B cell (primary cell): ENCODE measurements around the gene IDI2. TPM values are rescaled to one million over a fixed set of nuclear protein-coding genes. Genes with fewer than 3 reads are reported as not detected.

ENCODE experiments used
- ATAC-seq: fragments of 200-7000 bp; cut with Tn5 transposase; one replicate; pipeline ENCODE4 v1.10.0; 2021; ENCODE audit warnings: low read depth, mild to moderate bottlenecking, moderate number of reproducible peaks, moderate library complexity
- CTCF ChIA-PET: fragments of 350-600 bp; sonication (Branson Sonifier 250); formaldehyde crosslinking; loops from one replicate; lab custom pipeline; 2021; ENCODE audit warnings: antibody characterized with exemption, inconsistent platforms; lab: Charles Lee
- POLR2A ChIA-PET: fragments of 350-600 bp; sonication (Branson Sonifier 250); formaldehyde crosslinking; loops from one replicate; lab custom pipeline; 2021; ENCODE audit warnings: antibody characterized with exemption; lab: Charles Lee
- DNase-seq: peaks from one replicate; pipeline ENCODE4 v3.0.0; 2013
- H2AFZ ChIP-seq: 2 replicates; pipeline ENCODE4 v1.6.1; 2012; ENCODE audit warnings: mild to moderate bottlenecking, low read depth, low read length; ENCODE audit not compliant: insufficient read depth, poor library complexity, severe bottlenecking
- H3K27ac ChIP-seq, 2 donors: 1 replicate in 1 of 2; 2 replicates in 1 of 2; pipeline ENCODE4 v1.5.1; 2012 to 2013; ENCODE audit warnings: low read length in 2 of 2, mild to moderate bottlenecking in 2 of 2, moderate library complexity in 1 of 2
- H3K27me3 ChIP-seq, 4 experiments: fragments of 200-600 bp in 1 of 4; sonication (generic) in 1 of 4; replicated peaks in 1 of 4; 1 replicate in 2 of 4; 2 replicates in 2 of 4; pipeline versions ENCODE4 v1.6.1 to v1.7.0; 2013 to 2016; ENCODE audit warnings: low read length in 3 of 4, mild to moderate bottlenecking in 2 of 4, mixed read lengths in 1 of 4, moderate library complexity in 1 of 4; ENCODE audit not compliant: insufficient read depth in 4 of 4, control insufficient read depth in 3 of 4; ENCODE audit errors: control extremely low read depth in 1 of 4
- H3K36me3 ChIP-seq, 2 experiments: replicated peaks in 1 of 2; 1 replicate in 1 of 2; 2 replicates in 1 of 2; pipeline versions ENCODE4 v1.6.1 to v1.7.1; 2013; ENCODE audit warnings: low read length in 1 of 2; ENCODE audit not compliant: insufficient read depth in 2 of 2, control insufficient read depth in 1 of 2; ENCODE audit errors: control extremely low read depth in 1 of 2, extremely low read depth in 1 of 2
- H3K4me1 ChIP-seq, 2 donors: fragments of 200-600 bp in 1 of 2; sonication (generic) in 1 of 2; 1 replicate in 1 of 2; 2 replicates in 1 of 2; pipeline versions ENCODE4 v1.5.1 to v1.6.1; 2013 to 2017; ENCODE audit warnings: low read length in 2 of 2; ENCODE audit not compliant: control insufficient read depth in 2 of 2, insufficient read depth in 2 of 2
- H3K4me2 ChIP-seq: replicated peaks from 2 replicates; pipeline ENCODE3; 2012; ENCODE audit warnings: mild to moderate bottlenecking, low read depth, low read length; ENCODE audit not compliant: poor library complexity, severe bottlenecking
- H3K4me3 ChIP-seq, 5 experiments: fragments of 200-600 bp in 1 of 5; sonication (generic) in 1 of 5; 1 replicate in 3 of 5; 2 replicates in 2 of 5; pipeline versions ENCODE4 v1.5.1 to v1.7.0; 2011 to 2016; ENCODE audit warnings: low read length in 4 of 5, mild to moderate bottlenecking in 4 of 5, low read depth in 2 of 5, control low read depth in 1 of 5, moderate library complexity in 1 of 5; ENCODE audit not compliant: insufficient read depth in 1 of 5; ENCODE audit errors: control extremely low read depth in 1 of 5, extremely low read depth in 1 of 5
- H3K79me2 ChIP-seq: fragments of 200-600 bp; sonication (generic); one replicate; pipeline ENCODE4 v1.6.0; 2016; ENCODE audit warnings: low read length; ENCODE audit not compliant: control insufficient read depth, insufficient read depth
- H3K9ac ChIP-seq: fragments of 200-600 bp; sonication (generic); 2 replicates; pipeline ENCODE4 v1.6.1; 2017; ENCODE audit warnings: mild to moderate bottlenecking, low read length, moderate library complexity
- H3K9me3 ChIP-seq, 3 donors: one replicate each; pipeline versions ENCODE4 v1.6.1 to v1.7.1; 2013; ENCODE audit warnings: low read length in 2 of 3; ENCODE audit not compliant: control insufficient read depth in 2 of 3, insufficient read depth in 1 of 3; ENCODE audit errors: control extremely low read depth in 1 of 3
- H4K20me1 ChIP-seq: 2 replicates; pipeline ENCODE4 v1.6.0; 2012; ENCODE audit warnings: mild to moderate bottlenecking, low read length; ENCODE audit not compliant: insufficient read depth, control insufficient read depth, poor library complexity, severe bottlenecking
- H3K27ac Mint-ChIP-seq: one replicate; pipeline ENCODE4 v1.8.0; 2021; ENCODE audit warnings: mixed read lengths
- H3K27me3 Mint-ChIP-seq: one replicate; pipeline ENCODE4 v1.8.0; 2021; ENCODE audit warnings: mixed read lengths
- H3K4me1 Mint-ChIP-seq: one replicate; pipeline ENCODE4 v1.8.0; 2021; ENCODE audit warnings: mixed read lengths
- H3K4me3 Mint-ChIP-seq: one replicate; pipeline ENCODE4 v1.8.0; 2021; ENCODE audit warnings: mixed read lengths
- H3K9me3 Mint-ChIP-seq: one replicate; pipeline ENCODE4 v1.8.0; 2022; ENCODE audit warnings: mixed read lengths; ENCODE audit not compliant: insufficient read depth
- CTCF ChIP-seq: fragments of 200-600 bp; IDR thresholded peaks from one replicate; pipeline ENCODE4 v1.8.0; 2022; ENCODE audit warnings: antibody characterized with exemption, mild to moderate bottlenecking
- EZH2 ChIP-seq: IDR thresholded peaks from 2 replicates; pipeline ENCODE4 v1.6.1; 2012; ENCODE audit warnings: borderline replicate concordance, low read depth, mild to moderate bottlenecking, moderate library complexity, low read length; ENCODE audit not compliant: insufficient read depth, poor library complexity, severe bottlenecking
- WGBS: methylation state at CpG from one replicate; pipeline ENCODE4 v1.1.5; 2013; ENCODE audit warnings: missing lambda C conversion rate; ENCODE audit not compliant: insufficient coverage; 5-methylcytosine and 5-hydroxymethylcytosine counted together
- intact Hi-C: fragments of 100-400 bp; cut with micrococcal nuclease; formaldehyde crosslinking; loops from one replicate; pipeline ENCODE4 v1.10.0; 2022
- polyA plus RNA-seq: library from polyadenylated mRNA; depleted of rRNA; stranded (reverse); fragments of >200 nt; gene quantifications from 2 replicates; pipeline ENCODE4 v1.2.3, GENCODE V29; 2012
- total RNA-seq, 2 donors: library from RNA; stranded (reverse); fragments of 120-200 nt in 1 of 2; gene quantifications; 1 replicate in 1 of 2; 2 replicates in 1 of 2; pipeline versions ENCODE4 v1.2.3 to v1.2.4, GENCODE V29; 2013 to 2022

IDI2 gene
- total and polyA plus RNA-seq, 2 donors (not counting 1 experiment from before 2014, with no cell fraction given) = not detected

GRCh38 chr10:1026578-1026977 is 919 bp upstream of the IDI2 start:
- DNase-seq (no peak), ATAC-seq (no peak)
- no peak overlapping the region for H3K4me2 ChIP-seq
- Mint-ChIP-seq H3K4me3 (no peak overlapping the region), H3K4me1 (no peaks in the 10 kb centered on the region), H3K27me3 (no peaks in the 10 kb centered on the region), H3K9me3 (no peaks in the 10 kb centered on the region), H3K27ac (no peak overlapping the region)
- no peaks in the 10 kb centered on the region for H3K9me3 ChIP-seq
- H3K9ac ChIP-seq = no peak overlapping the region
- ChIA-PET CTCF (no interaction called here), POLR2A (no interaction called here)
- H3K79me2 ChIP-seq = no peaks in the 10 kb centered on the region
- no peak overlapping the region for H2AFZ ChIP-seq
- no peaks in the 10 kb centered on the region for H3K4me1 ChIP-seq
- no peak overlapping the region for H3K27ac ChIP-seq
- no peaks in the 10 kb centered on the region for H3K27me3 ChIP-seq
- H3K36me3 ChIP-seq = no peaks in the 10 kb centered on the region
- H4K20me1 ChIP-seq = no peaks in the 10 kb centered on the region
- TF ChIP-seq EZH2 (no peak), CTCF (no peak)
- intact Hi-C loops = no loop called here
- no CpG with 5 or more reads among the region's 6 CpGs for WGBS
- no peak overlapping the region for H3K4me3 ChIP-seq

GRCh38 chr10:1024103-1024502 is 1.6 kb downstream of the IDI2 start:
- DNase-seq (no peak), ATAC-seq (no peak)
- no peak overlapping the region for H3K27ac Mint-ChIP-seq
- H3K4me2 ChIP-seq = no peak overlapping the region
- H3K4me1 ChIP-seq = no peaks in the 10 kb centered on the region
- no peaks in the 10 kb centered on the region for H3K36me3 ChIP-seq
- TF ChIP-seq CTCF (no peak), EZH2 (no peak)
- no peaks in the 10 kb centered on the region for H3K27me3 ChIP-seq
- H3K9me3 ChIP-seq = no peaks in the 10 kb centered on the region
- ChIA-PET POLR2A (no interaction called here), CTCF (no interaction called here)
- no peak overlapping the region for H3K4me3 ChIP-seq
- H2AFZ ChIP-seq = no peak overlapping the region
- H3K4me3 Mint-ChIP-seq = no peak overlapping the region
- no peaks in the 10 kb centered on the region for H3K27me3 Mint-ChIP-seq
- no peaks in the 10 kb centered on the region for H4K20me1 ChIP-seq
- no peaks in the 10 kb centered on the region for H3K9me3 Mint-ChIP-seq
- intact Hi-C loops = no loop called here
- H3K4me1 Mint-ChIP-seq = no peaks in the 10 kb centered on the region
- H3K79me2 ChIP-seq = no peaks in the 10 kb centered on the region
- WGBS = 97% methylated on average over 12 of the region's 12 CpGs
- no peak overlapping the region for H3K27ac ChIP-seq
- H3K9ac ChIP-seq = no peak overlapping the region
